ENCODE results near the gene IFT20.
A peak's percentile ranks its signal among the peaks of the same experiment; 100 is the strongest.

IFT20 gene, protein sequence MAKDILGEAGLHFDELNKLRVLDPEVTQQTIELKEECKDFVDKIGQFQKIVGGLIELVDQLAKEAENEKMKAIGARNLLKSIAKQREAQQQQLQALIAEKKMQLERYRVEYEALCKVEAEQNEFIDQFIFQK

DNA sequence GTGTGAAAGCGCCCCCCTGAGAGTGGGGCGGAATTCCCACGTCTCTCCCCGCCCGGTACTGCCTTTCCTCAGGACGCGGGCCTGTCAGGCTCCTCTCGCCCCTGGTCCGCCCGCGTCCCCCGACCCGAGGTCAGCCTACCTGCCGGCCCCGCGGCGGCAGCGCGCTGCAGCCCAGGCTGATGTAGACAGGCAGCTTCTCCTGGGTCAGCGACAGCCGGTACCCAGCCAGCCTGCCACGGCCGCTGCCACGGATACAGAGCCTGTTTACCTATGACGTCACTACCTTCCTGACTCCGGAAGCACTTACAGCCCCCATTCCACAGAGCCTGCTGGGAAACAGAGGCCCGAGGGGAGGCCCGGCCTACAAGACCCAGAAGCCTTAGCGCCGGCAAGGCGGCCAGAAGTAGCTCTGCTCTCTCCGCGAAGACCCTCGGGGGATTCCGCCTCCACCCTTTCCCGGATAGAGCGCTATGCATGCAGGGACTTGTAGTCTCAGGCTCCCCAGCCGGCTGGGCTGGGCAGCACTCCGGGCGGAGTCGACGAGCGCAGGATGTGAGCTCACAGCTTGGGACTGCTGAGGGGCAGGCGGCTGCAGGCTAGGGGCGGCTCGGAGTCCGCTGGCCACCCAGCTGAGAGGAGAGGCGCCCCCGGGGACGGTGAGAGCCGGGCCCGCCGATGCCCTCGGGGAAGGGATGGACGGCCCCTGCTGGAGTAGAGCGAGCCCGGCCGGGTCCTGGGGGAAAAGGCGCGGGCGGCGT, at the start of gene IFT20, which contains the start of gene TNFAIP1:
TSS of gene IFT20 (minus strand) at position 272 of the 758 bp plus-strand sequence. CDS start 3,487 bp downstream, outside the sequence.
TSS of gene TNFAIP1 (plus strand) at position 561 of the 758 bp plus-strand sequence. CDS start 3,761 bp downstream, outside the sequence.
- FAIRE-seq, result peak; percentile 98

DNA sequence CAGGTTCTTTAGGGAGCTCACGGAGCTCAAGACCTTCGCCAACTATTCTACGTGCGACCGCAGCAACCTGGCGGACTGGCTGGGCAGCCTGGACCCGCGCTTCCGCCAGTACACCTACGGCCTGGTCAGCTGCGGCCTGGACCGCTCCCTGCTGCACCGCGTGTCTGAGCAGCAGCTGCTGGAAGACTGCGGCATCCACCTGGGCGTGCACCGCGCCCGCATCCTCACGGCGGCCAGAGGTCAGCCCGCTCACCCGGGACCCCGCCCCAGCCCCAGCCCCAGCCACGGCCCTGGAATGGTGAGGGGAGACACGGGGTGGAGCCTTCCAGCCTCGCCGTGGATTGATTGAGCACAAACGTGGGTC, 49.7 kb upstream of the IFT20 start:
- no peak for FAIRE-seq

DNA sequence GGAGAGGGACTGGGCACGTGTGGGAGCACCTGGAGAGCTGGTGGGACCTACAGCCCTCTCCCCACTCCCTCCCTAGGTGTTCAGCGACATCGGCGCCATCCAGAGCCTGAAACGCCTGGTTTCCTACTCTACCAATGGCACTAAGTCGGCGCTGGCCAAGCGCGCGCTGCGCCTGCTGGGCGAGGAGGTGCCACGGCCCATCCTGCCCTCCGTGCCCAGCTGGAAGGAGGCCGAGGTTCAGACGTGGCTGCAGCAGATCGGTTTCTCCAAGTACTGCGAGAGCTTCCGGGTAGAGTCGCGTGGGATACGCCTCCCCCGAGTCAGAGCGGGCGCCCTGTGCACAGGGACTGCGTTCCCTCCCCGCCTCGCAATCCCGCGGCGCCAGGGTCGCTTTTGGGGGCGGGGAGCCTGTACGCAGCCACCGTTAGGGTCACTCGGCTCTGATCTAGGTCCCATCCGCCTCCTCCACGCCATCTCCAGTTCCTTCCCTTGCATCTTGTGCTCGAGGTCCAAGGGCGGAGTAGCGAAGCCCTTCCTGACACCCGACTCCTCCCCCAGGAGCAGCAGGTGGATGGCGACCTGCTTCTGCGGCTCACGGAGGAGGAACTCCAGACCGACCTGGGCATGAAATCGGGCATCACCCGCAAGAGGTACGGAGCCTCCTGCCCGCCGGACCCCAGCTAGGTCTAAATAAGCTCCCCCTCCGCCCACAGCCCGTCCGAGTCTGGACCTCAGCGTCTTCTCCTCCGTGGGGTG, 49.2 kb upstream of the IFT20 start:
- no peak for FAIRE-seq

DNA sequence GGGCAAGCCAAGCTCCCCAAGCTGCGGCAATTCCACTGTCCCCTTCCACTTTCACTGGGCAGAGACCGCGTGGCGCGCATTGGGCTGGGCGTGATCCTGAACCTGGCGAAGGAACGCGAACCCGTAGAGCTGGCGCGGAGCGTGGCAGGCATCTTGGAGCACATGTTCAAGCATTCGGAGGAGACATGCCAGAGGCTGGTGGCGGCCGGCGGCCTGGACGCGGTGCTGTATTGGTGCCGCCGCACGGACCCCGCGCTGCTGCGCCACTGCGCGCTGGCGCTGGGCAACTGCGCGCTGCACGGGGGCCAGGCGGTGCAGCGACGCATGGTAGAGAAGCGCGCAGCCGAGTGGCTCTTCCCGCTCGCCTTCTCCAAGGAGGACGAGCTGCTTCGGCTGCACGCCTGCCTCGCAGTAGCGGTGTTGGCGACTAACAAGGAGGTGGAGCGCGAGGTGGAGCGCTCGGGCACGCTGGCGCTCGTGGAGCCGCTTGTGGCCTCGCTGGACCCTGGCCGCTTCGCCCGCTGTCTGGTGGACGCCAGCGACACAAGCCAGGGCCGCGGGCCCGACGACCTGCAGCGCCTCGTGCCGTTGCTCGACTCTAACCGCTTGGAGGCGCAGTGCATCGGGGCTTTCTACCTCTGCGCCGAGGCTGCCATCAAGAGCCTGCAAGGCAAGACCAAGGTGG, 46.0 kb upstream of the IFT20 start:
- FAIRE-seq, result no peak

DNA sequence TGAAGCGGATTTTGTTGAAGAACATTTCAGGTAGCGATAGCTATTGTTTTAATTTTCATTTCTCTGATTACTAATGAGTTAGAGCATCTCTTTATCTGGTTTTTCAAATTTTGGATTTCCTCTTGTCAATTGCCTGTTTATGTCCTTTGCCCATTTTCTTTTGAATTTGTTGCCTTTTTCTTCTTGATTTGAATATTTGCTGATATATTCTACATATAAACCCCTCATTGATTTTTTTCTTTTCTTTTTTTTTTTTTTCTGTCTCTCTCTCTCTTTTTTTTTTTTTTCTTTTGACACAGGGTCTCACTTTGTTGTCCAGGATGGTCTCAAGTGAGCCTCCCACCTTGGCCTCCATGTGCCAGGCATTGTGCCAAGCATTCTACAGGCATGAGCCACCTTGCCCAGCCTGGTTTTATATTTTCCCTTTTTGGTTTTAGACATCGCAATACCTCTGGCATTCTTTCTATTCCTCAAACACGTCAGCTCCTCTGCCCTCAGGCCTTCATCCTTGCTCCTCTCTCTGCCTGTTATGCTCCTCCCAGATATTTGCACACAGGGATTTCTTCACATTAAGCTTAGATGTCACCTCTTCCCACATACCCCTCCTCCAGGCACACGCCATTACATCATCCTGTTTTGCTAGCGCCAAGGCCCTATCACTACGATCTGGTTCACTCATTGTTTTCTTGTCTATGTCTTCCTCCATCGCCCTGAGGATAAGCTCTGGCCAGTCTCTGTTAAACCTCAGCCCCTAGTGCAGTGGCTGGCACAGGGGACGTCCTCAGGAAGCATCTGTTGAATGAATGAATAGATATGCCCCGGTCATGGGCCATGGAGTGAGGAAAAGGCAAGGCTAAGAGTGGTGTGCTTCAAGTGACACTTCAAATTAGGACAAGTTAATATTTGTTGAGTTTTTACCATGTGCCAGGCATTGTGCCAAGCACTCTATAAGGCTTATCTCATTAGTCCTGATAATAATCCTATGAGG, 44.8 kb upstream of the IFT20 start:
- no peak for FAIRE-seq

DNA sequence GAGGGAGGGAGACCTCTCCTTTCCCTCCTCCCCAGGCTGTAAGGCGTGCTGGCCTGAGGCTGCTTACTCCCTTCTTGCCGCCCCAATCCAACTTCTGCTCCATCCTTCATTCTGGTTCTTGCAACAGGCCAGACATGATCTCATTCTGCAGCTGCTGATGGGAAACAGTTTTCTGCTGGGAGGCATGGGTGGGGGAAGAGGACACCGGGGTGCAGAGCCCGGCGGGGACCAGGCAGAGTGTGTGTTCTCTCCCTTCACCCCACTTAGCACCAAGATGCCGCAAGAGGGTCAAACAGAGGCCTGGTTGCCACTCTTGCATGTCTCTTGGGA, 37.6 kb upstream of the IFT20 start:
- FAIRE-seq, result no peak

DNA sequence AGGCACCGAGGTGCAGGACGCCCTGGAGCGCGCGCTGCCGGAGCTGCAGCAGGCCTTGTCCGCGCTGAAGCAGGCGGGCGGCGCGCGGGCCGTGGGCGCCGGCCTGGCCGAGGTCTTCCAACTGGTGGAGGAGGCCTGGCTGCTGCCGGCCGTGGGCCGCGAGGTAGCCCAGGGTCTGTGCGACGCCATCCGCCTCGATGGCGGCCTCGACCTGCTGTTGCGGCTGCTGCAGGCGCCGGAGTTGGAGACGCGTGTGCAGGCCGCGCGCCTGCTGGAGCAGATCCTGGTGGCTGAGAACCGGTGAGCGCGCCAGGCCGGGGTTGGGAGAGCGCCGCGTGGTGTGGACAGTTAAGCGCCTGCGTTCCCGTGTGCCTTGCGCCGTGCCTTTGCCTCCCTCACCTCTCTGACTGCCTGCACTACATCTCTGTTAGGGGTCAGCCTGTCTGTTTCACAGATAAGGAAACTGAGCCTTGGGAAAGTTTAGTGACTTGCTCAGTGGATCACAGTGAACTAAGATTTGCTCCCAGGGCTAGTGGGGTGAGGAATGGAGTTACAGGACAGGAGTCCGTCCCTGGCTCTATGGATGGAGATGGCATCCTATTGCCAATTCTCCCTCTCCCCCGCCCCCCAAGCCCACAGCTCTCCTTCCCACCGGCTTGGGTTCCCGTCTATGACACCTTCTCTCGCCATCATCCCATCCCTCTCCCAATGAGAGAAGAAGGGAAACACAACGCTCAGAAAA, 37.1 kb upstream of the IFT20 start:
- FAIRE-seq, result no peak

DNA sequence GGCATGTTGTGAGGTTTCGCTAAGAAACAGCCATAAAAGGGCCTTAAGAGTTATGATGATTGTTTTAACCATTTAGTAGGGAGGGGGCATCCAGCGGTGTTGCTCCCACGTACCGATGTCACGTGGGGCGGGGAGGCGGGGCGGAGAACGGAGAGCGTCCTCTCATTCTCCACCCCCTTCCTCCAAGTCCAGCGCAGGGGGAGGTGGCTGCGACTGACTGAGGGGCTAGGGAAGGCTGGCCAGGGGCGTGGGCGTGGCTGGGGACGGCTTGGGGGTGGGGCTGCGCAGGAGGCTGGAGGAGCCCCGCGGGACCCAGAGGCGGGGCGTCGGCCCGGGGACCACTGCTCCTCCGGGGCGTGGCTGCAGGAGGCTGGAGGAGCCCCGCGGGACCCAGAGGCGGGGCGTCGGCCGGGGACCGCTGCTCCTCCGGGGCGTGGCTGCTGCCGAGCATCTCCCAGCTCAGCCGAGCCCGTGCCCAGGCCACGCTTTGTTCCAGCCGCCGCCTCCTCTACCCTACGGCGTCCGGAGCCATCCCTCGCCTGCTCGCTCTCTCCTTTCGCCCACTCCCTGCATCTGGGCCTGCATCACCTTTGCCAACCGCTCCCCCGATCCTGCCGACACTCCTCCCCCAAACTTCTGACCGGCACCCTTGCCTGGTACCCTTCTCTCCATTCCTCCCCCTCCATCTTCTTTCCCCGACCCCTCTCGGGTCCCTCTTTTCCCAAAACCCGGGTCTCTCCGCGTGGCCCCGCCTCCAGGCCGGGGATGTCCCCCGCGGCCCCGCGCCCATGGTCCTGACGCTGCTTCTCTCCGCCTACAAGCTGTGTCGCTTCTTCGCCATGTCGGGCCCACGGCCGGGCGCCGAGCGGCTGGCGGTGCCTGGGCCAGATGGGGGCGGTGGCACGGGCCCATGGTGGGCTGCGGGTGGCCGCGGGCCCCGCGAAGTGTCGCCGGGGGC, 36.3 kb upstream of the IFT20 start, which contains the start of gene SARM1:
TSS of gene SARM1 (plus strand) at position 450 of the 958 bp plus-strand sequence. CDS start at position 789, 339 bp downstream.
- no peak for FAIRE-seq

DNA sequence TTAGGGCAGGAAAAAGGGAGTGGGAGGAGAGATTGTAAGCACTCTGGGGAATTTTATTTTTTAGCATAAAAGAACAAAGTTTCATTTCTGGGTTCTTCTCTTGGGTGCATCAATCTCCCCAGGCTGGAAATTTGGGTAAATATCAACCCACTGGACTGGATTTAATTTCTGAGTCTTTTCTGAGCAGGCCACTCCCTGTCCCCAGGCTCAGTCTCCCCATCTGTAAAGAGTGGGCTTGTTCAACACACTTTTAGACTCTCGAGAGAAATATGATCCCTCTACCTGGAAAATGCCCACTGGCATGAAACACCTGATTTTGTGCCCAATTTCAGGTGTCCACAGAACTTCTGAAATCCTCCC, 35.5 kb upstream of the IFT20 start:
- FAIRE-seq, result no peak

DNA sequence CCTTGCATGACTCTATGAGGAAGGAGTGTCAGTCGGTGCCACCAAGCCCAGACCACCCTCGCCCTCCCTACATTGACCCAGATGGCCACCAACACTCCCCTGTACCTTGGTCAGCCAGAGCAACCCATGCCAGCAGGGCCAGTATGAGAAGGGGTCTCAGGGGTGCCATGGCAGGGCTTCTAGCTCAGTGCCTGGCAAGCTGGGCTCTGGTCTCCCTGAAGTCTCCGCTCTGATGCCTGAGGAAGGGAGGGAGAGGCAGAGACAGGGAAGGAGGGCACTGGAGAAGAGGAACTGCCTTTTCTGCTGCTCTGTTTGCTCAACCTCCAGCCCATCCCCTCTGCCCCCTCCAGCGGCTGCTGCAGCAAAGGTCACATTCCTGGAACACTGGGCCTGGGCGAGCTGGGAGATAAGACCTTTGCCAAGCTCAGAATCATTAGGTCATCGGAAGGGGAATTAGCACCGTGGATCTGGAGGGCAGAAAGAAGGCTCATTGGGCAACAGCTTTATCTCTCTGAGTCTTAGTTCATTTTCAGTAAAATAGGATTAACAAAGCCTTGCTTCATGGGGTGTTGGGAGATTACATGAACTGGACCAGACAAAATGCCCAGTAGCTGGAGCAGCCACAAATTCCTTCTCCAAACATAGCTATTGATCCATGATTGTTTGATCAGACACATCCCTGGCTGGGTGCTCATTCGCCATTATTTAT, 34.9 kb upstream of the IFT20 start, which contains the start of gene VTN:
TSS of gene VTN (minus strand) at position 273 of the 709 bp plus-strand sequence. CDS start at position 169, 104 bp downstream.
- no peak for FAIRE-seq

DNA sequence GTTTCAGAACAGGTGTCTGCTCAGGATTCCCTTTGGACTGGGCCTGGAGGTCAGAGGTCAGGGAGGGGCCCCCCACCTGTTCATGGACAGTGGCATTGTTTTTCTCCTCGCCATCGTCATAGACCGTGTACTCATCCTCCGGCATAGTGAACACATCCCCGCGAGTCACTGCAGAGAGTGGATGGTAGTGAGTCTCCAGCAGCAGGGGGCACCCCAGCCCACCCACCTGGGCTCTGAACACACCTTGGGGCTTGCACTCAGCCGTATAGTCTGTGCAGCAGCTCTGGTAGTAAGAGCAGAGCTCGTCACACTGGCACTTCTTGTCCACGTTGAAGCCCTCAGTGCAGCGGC, 34.4 kb upstream of the IFT20 start:
- no peak for FAIRE-seq

DNA sequence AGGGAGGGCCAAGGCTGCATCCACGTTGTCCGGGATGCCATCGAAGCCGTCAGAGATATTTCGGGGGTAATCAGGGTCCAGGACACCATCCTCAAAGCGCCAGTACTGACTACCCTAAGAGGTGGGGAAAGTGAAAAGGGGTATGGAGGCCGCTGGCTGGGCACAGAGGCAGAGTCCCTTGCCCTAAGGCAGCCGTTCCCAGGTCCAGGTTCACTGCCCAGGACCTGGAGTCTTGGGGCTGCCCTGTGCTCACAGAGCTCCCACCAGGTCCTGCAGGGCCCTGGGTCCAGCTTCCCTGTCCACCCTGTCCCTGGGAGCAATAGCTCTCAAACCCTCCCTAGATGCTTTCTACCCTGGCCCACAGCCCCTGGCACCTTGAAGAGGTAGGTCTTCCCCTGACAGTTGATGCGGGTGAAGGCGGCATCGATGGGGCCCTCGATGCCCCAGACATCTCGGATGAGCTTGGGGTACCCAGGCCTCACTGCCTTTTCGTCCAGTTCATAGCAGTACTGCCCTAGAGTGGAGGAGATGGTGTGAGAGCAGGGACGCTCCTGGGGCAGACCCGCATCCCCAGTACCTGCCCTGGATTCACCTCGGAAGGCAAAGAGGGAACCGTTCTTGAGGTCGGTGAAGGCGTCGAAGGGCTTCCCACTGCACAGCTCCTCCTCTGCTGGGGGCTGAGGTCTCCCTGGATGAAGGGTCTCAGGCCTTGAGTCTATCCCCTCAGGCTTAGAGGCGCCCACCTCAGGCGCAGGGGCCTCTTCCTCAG, 33.8 kb upstream of the IFT20 start:
- no peak for FAIRE-seq

DNA sequence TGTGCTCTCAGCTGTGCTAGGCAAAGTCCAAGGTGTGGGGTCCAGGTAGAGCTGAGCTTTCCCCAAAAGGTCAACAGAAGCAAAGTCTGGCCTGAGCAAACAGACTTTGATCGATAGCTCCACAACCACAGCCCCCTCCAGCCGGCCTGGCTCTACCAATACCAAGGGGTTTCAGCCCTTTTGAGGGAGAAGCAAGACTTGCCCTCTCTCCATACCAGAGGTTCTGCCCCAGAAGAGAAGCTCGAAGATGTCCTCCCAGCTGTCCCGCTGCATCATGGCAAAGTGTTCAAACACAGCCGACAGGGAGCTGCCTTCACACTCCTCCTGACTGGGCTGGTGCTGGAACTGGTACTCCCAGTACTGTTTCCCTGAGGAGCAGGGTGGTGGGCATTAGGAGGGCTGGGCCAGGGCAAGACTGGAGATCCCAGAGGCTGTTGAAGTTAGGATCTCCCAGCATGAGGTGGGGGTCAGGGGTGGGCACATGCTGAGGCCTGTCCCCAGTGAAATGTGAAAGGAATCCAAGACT, 33.1 kb upstream of the IFT20 start:
- FAIRE-seq, result no peak

DNA sequence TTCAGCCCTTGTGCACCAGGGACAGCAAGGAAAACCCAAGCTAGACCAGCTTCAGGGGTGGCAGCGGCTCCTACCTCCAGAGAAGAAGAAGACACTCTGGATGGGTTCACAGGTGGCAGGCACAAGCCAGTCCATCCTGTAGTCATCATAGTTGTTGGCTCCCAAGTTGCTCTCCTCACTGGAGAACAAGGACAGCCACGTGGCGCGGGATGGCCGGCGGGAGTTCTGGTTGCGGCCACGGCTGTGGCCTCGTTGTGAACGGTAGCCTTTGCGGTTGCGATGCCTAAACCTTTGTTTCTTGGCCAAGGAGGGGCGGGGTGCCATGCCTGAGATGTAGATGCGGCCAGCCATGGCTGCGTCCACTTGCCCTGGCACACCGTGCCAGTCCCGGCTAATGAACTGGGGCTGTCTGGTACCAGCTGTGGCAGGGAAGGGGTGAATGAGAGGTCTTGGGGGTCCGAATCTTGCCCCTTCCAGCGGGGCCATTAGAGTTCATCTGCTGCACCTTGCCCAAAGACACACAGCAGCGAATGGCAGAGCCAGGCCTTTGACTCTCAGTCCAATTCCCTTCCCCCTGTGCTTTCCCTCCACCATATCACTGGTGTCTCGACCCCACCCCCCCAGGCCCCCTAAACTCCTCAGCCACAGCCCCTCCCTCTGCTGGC, 32.5 kb upstream of the IFT20 start:
- FAIRE-seq, result no peak

DNA sequence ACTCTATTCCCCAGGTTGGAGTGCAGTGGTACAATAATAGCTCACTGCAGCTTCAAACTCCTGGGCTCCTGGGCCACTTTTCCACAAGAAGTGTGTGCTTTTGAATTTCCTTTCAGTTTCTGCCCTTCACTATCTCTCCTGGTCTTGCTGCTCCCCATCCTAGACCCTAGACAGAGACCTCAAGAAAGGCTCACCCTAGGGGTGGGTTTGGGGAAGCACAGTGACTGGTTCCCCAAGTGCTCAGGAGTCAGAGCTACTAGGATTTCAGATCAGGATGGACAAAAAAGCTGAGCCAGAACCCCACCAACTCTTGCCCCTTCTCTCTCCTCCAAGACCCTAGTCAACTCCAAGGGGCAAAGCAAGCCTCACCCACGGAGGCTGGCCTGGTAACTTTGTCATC, 31.3 kb upstream of the IFT20 start:
- FAIRE-seq, result no peak

DNA sequence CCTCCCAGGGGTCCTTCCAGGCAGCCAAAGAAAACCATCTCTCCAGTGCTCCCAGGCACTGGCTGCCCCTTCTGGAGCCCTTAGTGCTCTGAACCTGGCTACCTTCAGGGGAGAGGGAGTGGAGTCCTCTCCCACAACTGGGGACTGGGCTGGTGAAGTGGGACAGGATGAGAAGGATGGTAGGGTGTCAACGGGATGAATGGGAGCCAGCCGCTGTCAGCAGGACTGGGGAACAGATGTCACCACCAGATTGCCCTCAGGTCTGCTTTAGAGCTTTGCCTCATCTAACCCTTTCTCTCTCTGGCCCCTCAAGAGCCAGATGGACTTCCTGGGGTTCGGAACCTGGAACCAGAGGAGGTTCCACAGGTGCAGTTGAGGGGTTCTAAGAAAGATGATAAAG, 30.2 kb upstream of the IFT20 start:
- no peak for FAIRE-seq

DNA sequence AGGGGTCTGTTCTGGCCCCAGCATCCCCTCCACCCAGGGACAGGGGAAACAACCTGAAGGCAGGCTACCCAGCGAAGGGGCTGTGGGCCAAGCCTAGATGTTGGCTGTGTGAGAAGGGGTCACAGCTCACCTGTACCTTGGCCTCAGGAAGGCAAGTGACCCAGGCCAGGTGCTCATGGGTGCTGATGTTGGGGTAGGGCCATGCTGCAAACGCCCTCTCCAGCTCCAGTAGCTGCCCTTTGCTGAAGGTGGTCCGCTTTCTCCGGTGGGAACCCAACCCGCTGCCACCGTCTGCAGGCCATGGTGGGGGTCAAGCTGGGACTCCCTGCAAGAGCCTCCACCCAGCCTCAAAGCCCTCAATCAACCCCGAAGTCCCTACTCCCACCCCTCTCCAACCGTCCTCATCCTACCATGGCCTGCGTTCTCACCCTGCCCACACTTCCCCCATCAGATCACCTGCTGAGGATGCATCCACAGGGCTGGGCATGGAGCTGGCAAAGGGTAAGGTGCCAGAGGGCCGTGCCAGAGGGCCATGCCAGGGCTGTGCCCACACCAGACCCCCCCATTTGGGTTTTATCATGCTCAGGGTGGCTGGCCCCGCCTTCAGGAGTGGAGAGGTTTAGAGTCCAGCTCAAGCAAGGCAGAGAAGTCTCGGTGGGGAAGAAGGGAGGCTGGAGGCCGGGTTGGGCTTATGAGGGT, 29.5 kb upstream of the IFT20 start, which contains the start of gene SEBOX:
TSS of gene SEBOX (minus strand) at position 535 of the 699 bp plus-strand sequence. CDS start at position 487, 48 bp downstream.
- no peak for FAIRE-seq

Data from endometrium (tissue), 2 donors.